ENCODE measurements around the gene STARD6.

- TF ChIP-seq GABPA (IDR thresholded peaks at IDR 0.05 in 1 of 2, conservative IDR thresholded peaks at IDR 0.05 in 1 of 2): no peak
- no peak for TF ChIP-seq YY1 (IDR thresholded peaks at IDR 0.05)
These were observed 34.1 kb downstream of the STARD6 start for GRCh38 chr18:54323561-54323960.
